Fibroblast of skin of scalp (primary cell): ENCODE data around the gene IL17RD. TPM values are rescaled to one million over a fixed set of nuclear protein-coding genes. Genes with fewer than 3 reads are reported as not detected.

Experiments
- DNase-seq: peaks from one replicate; pipeline ENCODE4 v3.0.0-alpha.2; 2013
- polyA plus RNA-seq, 2 experiments: library from polyadenylated mRNA; unstranded; fragments of 120-200 nt; gene quantifications; one replicate each; pipeline ENCODE4 v1.2.1, GENCODE V29; 2013; ENCODE audit not compliant: insufficient read length in 2 of 2

IL17RD gene
- polyA plus RNA-seq (2013, experiment 1 of 2; ENCODE audit: insufficient read length) = 2.3 TPM
- 3.0 TPM for polyA plus RNA-seq (2013, experiment 2 of 2; ENCODE audit: insufficient read length)

- DNase-seq = peak; percentile 84
Observed at GRCh38 chr3:57164657-57165573, at the start of gene IL17RD. TSS of gene IL17RD (minus strand) at chr3:57165353. CDS start at chr3:57165286, 67 bp downstream.

DNA sequence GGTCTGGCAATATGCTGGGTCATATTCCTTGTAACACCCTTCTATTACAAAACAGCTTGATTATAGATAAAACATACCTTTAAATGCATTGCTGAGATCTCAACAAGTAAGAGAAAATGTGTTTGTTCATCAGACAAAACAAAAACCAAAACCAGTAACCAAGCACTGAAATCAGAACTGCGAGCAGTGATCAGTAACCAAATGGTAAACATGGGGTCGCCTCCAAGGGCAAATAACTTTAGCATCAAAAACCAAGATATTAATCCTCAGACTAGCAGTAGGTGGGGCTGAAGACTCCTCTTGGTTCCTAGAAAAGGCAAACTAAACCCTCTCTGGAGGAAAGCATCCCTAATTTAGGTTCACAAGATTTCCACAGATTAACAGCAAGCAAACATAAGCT lies 41.3 kb upstream of the IL17RD start:
- no peak for DNase-seq

DNA sequence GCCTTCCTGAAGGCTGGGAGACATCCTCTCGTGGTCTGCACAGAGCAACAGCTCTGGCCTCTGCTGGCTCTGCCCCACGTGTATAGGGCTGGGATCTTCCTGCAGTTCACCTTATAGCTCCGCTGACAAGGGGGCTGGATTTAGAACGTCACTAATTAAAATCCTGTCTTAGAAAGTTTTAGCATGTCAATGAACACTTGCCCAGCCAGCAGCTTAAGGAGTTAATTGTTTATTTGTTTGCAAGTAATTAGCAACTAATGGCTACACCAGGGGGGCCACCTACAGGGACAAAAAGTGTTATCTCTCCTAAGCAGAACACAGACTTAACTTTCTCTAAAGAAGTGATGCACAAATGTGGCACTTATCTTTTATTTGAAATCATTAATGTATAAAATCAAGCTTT lies 34.7 kb upstream of the IL17RD start, which contains the start of gene HESX1:
Gene HESX1 (minus strand): TSS at position 84 of the 403 bp plus-strand sequence. CDS start 60 bp downstream, at position 24.
- DNase-seq = no peak

- DNase-seq = no peak
Observed at GRCh38 chr3:57194641-57195040, 29.5 kb upstream of the IL17RD start.

DNA sequence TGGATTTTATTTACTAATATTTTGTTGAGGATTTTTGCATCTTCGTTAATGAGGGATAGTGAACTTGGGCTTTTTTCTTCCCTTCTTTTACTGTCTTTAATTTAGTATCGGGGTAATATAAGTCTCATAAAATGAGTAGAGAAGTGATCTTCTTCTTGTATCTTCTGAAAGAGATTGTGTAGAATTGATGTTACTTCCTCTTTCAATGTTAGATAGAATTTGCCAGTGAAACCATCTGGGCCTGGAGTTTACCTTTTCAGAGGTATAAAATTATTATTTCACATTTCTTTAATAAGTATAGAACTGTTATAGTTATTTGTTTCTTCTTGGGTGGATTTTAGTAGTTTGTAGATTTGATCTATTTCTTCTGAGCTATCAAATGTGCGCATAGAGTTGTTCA lies 26.9 kb upstream of the IL17RD start:
- no peak for DNase-seq

GRCh38 chr3:57184526-57184925 lies 19.4 kb upstream of the IL17RD start:
- no peak for DNase-seq

DNA sequence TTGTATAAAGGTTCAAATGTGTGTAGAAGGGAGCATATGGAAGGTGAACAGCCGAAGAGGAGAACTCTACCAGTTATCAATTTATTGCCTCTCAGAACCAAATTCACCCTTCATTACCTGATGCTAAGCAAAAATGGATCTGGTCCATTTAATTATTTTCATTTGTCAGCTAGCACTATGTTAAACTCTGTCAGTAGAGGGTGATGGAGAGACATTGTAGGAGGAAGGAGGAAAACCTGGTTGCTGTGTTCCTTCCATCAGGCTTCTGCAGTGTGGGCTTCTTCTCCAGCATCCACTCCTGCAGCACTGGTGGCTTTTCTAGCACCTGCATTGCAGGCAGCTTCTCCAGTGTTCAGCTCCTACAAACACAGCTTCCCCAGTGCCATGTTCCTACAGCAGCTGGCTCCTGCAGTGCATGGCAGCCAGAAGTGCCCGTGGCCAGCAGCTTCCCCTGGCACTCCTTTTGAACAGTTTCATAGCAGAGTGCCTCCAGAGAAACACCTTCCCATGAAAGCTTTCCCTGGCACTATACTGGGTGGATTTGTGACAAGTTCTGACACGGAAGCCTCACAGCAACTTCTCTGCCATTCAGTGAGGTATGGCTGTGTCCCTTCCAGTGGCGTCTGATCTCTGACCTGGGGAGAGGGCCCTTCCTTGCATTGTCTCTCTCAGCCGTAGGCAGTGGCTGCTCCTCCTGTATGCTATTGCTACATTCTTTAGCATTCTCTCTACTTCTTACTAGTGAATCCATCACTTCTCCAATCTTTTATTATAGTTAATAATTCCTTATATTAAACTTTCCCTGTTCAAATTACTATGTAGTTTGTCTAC lies 14.6 kb upstream of the IL17RD start:
- DNase-seq = no peak

DNA sequence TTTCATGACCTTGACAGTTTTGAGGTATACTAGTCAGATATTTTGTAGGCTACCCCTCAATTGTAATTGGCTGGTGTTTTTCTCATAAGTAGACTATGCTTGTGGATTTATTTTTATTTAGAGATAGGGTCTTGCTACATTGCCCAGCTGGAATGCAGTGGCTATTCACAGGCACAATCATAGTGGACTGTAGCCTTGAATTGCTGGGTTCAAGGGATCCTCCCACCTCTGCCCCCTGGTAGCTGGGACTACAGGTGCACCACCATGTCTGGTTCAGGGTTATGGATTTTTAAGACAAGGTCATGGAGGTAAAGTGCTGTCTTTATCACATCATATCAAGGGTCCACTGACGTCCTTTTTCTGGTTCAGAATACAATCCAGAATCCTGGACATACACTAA lies 10.9 kb upstream of the IL17RD start:
- no peak for DNase-seq

- no peak for DNase-seq
Observed at GRCh38 chr3:57173687-57174086, 8.5 kb upstream of the IL17RD start.

- DNase-seq = no peak
Observed at GRCh38 chr3:57170946-57171345, 5.8 kb upstream of the IL17RD start.

GRCh38 chr3:57169872-57170623 lies 4.9 kb upstream of the IL17RD start:
- peak; percentile 62 for DNase-seq

GRCh38 chr3:57169108-57169507 lies 4.0 kb upstream of the IL17RD start:
- no peak for DNase-seq

- DNase-seq = no peak
Observed at GRCh38 chr3:57168151-57168550, 3.0 kb upstream of the IL17RD start.

GRCh38 chr3:57166660-57167059 lies 1.5 kb upstream of the IL17RD start:
- DNase-seq = no peak

- DNase-seq = no peak
Observed at GRCh38 chr3:57165641-57166040, 488 bp upstream of the IL17RD start.

GRCh38 chr3:57164217-57164656 lies 916 bp downstream of the IL17RD start:
- DNase-seq = no peak

- DNase-seq = no peak
Observed at GRCh38 chr3:57163751-57164150, 1.4 kb downstream of the IL17RD start.

GRCh38 chr3:57161915-57162314 lies 3.2 kb downstream of the IL17RD start:
- no peak for DNase-seq

- peak; percentile 28 for DNase-seq
Observed at GRCh38 chr3:57160765-57161538, 4.2 kb downstream of the IL17RD start.

GRCh38 chr3:57160076-57160764 lies 4.9 kb downstream of the IL17RD start:
- no peak for DNase-seq
